GM23248 (cell line): ENCODE measurements around the gene PAX1. TPM values are rescaled to one million over a fixed set of nuclear protein-coding genes. Genes with fewer than 3 reads are reported as not detected.

Experiments
- DNase-seq: peaks from one replicate; pipeline ENCODE4 v3.0.0-alpha.2; 2015
- H2AFZ ChIP-seq: fragments of 200-600 bp; sonication (generic); 2 replicates; pipeline ENCODE4 v1.6.1; 2016; ENCODE audit warnings: antibody characterized with exemption
- H3F3A ChIP-seq: fragments of 200-600 bp; sonication (generic); 2 replicates; pipeline ENCODE4 v1.6.1; 2016; ENCODE audit warnings: mild to moderate bottlenecking, antibody characterized with exemption, mixed run types; ENCODE audit not compliant: insufficient read depth
- H3K27ac ChIP-seq: fragments of 200-600 bp; sonication (generic); 2 replicates; pipeline ENCODE4 v1.5.1; 2016; ENCODE audit warnings: mild to moderate bottlenecking
- H3K27me3 ChIP-seq: fragments of 200-600 bp; sonication (generic); replicated peaks from 2 replicates; pipeline ENCODE4 v1.6.1; 2016; ENCODE audit warnings: mild to moderate bottlenecking; ENCODE audit not compliant: insufficient read depth
- H3K36me3 ChIP-seq: fragments of 200-600 bp; sonication (generic); 2 replicates; pipeline ENCODE4 v1.6.1; 2016; ENCODE audit warnings: low read depth, mild to moderate bottlenecking
- H3K4me1 ChIP-seq: fragments of 200-600 bp; sonication (generic); 2 replicates; pipeline ENCODE4 v1.6.1; 2016; ENCODE audit warnings: mild to moderate bottlenecking; ENCODE audit not compliant: insufficient read depth
- H3K4me2 ChIP-seq: fragments of 200-600 bp; sonication (generic); one replicate; pipeline ENCODE4 v1.6.1; 2016; ENCODE audit warnings: mild to moderate bottlenecking; ENCODE audit not compliant: unreplicated experiment
- H3K4me3 ChIP-seq: fragments of 200-600 bp; sonication (generic); 2 replicates; pipeline ENCODE4 v1.5.1; 2016; ENCODE audit warnings: mild to moderate bottlenecking
- H3K79me2 ChIP-seq: fragments of 200-600 bp; sonication (generic); 2 replicates; pipeline ENCODE4 v1.6.1; 2016; ENCODE audit warnings: mild to moderate bottlenecking; ENCODE audit not compliant: insufficient read depth
- H3K9ac ChIP-seq: fragments of 200-600 bp; sonication (generic); 2 replicates; pipeline ENCODE4 v1.6.1; 2016; ENCODE audit warnings: mild to moderate bottlenecking
- H3K9me2 ChIP-seq: fragments of 200-600 bp; sonication (generic); 2 replicates; pipeline ENCODE4 v1.6.1; 2016; ENCODE audit warnings: mixed run types, mild to moderate bottlenecking, moderate library complexity; ENCODE audit not compliant: insufficient read depth
- H3K9me3 ChIP-seq: fragments of 200-600 bp; sonication (generic); one replicate; pipeline ENCODE4 v1.6.1; 2017; ENCODE audit warnings: low read depth
- H4K20me1 ChIP-seq: fragments of 200-600 bp; sonication (generic); 2 replicates; pipeline ENCODE4 v1.6.0; 2016; ENCODE audit not compliant: insufficient read depth
- EZH2 ChIP-seq: fragments of 200-600 bp; sonication (generic); IDR thresholded peaks from 2 replicates; pipeline ENCODE4 v1.6.1; 2018; ENCODE audit warnings: antibody characterized with exemption, mild to moderate bottlenecking; ENCODE audit not compliant: insufficient read depth, poor library complexity, severe bottlenecking
- EZH2phosphoT487 ChIP-seq: fragments of 200-600 bp; sonication (generic); IDR thresholded peaks from 2 replicates; pipeline ENCODE4 v1.6.1; 2018; ENCODE audit warnings: antibody characterized with exemption, moderate library complexity, mild to moderate bottlenecking, low read depth; ENCODE audit not compliant: insufficient read depth
- WGBS, 2 experiments: methylation state at CpG; one replicate each; pipeline ENCODE4 v1.1.6; 2015 to 2017; ENCODE audit warnings: low lambda C conversion rate in 2 of 2, low coverage in 1 of 2; ENCODE audit errors: missing lambda C conversion rate in 2 of 2; 5-methylcytosine and 5-hydroxymethylcytosine counted together
- in situ Hi-C: fragments of 300-500 bp; cut with MboI; formaldehyde crosslinking; loops from 2 replicates; pipeline ENCODE4 v1.15.0; 2020
- polyA plus RNA-seq: library from polyadenylated mRNA; unstranded; fragments of >200 nt; fragmentation: Nextera tagmentation; extraction: Ambion mirVana; gene quantifications from 2 replicates; pipeline ENCODE4 v1.2.1, GENCODE V29; 2016
- total RNA-seq: library from RNA; depleted of rRNA; stranded (reverse); fragments of >200 nt; shearing (Covaris generic); gene quantifications from 2 replicates; pipeline ENCODE4 v1.2.3, GENCODE V29; 2014

PAX1 gene
- total and polyA plus RNA-seq, 2 experiments from 2014 or later, result not detected

DNA sequence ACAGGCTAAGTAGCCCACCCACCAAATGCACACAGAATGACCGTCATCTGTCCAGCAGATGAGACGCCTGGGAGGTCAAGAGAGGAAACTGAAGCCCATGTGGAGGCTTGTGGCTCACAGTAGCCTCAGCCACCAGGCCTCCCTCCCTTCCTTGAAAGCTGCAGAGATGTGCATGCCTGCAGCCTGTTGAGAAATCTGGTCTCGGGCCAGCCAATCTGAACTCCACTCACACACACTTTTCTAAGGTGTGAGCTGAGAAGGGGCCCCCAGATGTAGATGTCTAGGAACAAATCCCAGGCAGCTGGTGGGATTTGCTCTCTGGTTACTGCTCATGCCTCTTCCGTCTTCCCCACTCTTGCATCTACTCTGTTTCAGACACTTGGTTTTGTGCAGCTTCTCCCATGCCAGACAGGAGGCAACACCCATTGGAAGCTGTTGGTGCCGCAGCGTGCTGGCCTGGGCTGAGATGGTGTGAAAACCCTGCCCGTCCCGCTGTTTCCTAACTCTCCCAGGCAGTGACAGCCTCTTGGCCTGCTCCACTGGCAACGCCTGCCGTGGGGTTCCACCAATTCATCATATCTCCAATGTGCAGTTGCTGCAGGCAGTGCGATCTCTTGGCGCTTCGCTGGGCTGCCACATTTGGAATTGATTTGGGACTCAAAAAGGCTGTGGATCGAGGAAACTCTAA, 24.1 kb upstream of the PAX1 start:
- DNase-seq, result peak; percentile 21
- H3K79me2 ChIP-seq, result no peaks in the 10 kb centered on the region
- 0 out of 2 replicates have a peak overlapping the region, but pooled peaks have one; percentile 46 for H2AFZ ChIP-seq
- H3K9me2 ChIP-seq, result no peaks in the 10 kb centered on the region
- H3K9me3 ChIP-seq, result no peaks in the 10 kb centered on the region
- H3K4me2 ChIP-seq, result peak overlapping the region; percentile 20
- in situ Hi-C loops, result no loop called here
- no peaks in the 10 kb centered on the region for H3F3A ChIP-seq
- no peaks in the 10 kb centered on the region for H4K20me1 ChIP-seq
- H3K36me3 ChIP-seq, result no peaks in the 10 kb centered on the region
- H3K27ac ChIP-seq, result no peak overlapping the region
- TF ChIP-seq EZH2 (no peak), EZH2phosphoT487 (no peak)
- no peaks in the 10 kb centered on the region; the same call in 1 of the 2 replicates for H3K27me3 ChIP-seq
- H3K4me1 ChIP-seq, result no peaks in the 10 kb centered on the region
- 0 out of 2 replicates have a peak overlapping the region, but pooled peaks have one; percentile 31 for H3K4me3 ChIP-seq
- WGBS, 2 experiments, result 13 to 21% methylated on average over 14 of the region's 14 CpGs
- no peak overlapping the region for H3K9ac ChIP-seq

DNA sequence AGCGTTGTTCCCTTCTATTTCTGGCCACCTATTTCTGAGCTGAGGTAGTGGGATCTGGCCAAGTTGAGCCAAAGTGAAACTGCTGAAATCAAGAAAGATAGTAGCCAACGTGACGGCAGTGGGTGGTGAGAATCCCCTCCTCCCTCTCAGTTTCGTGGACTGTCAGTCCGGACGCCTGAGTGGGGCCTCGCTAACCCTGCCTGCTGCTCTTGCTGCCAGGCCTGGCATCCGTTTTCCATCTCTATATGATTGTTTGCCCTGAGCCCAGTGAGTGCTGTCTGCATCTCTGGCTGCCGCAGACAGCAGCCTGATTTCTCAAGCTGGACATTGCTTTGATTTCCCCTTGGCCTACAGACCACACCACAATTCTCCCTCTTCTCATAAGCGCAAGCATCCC, 23.5 kb upstream of the PAX1 start:
- H2AFZ ChIP-seq, result 0 out of 2 replicates have a peak overlapping the region, but pooled peaks have one; percentile 46

DNA sequence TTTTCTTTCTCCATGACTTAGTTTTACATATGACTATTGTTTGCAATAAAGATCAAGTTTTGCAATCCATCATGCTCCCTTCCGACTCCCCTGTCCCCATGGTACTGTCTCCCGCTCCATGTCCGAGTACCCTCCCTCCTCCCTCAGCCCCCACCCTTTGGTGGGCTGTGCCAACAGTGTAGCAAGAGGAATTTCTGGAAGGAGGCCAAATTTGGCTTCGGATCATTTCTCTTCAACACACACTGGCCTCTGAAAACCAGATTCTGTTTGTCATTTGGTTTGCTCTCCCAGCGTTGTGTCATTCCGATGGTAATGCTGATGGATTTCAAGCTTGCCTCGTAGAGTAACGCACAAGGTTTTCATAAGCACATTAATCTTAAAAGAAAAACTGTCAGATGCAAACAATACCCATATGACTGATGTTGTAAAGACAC, 22.9 kb upstream of the PAX1 start:
- H3K9me3 ChIP-seq, result no peaks in the 10 kb centered on the region
- H3F3A ChIP-seq, result no peaks in the 10 kb centered on the region
- no peaks in the 10 kb centered on the region; the same call in 1 of the 2 replicates for H3K27me3 ChIP-seq
- no peak overlapping the region for H3K9ac ChIP-seq
- no peaks in the 10 kb centered on the region for H3K36me3 ChIP-seq
- TF ChIP-seq EZH2phosphoT487, result no peak
- TF ChIP-seq EZH2, result no peak
- no peaks in the 10 kb centered on the region for H3K9me2 ChIP-seq
- H3K27ac ChIP-seq, result no peak overlapping the region
- in situ Hi-C loops, result no loop called here
- WGBS, 2 experiments, result 5 to 6% methylated on average over 8 of the region's 8 CpGs
- no peaks in the 10 kb centered on the region for H4K20me1 ChIP-seq
- no peak overlapping the region for H3K4me2 ChIP-seq
- H3K4me3 ChIP-seq, result no peak overlapping the region
- H3K4me1 ChIP-seq, result no peaks in the 10 kb centered on the region
- DNase-seq, result no peak
- no peak overlapping the region for H2AFZ ChIP-seq
- H3K79me2 ChIP-seq, result no peaks in the 10 kb centered on the region

More for the DNA sequence above, 23.5 kb upstream of the PAX1 start:
- Histone ChIP-seq H3K4me2 (peak overlapping the region; percentile 20), H3K4me1 (no peaks in the 10 kb centered on the region), H3F3A (no peaks in the 10 kb centered on the region), H3K4me3 (0 out of 2 replicates have a peak overlapping the region, but pooled peaks have one; percentile 31), H3K79me2 (no peaks in the 10 kb centered on the region), H3K9me3 (no peaks in the 10 kb centered on the region), H3K36me3 (no peaks in the 10 kb centered on the region), H3K27ac (no peak overlapping the region), H3K9me2 (no peaks in the 10 kb centered on the region), H3K27me3 (no peaks in the 10 kb centered on the region; the same call in 1 of the 2 replicates), H3K9ac (no peak overlapping the region), H4K20me1 (no peaks in the 10 kb centered on the region)
- WGBS, 2 experiments, result 2 to 5% methylated on average over 10 of the region's 10 CpGs
- DNase-seq, result peak; percentile 10
- in situ Hi-C loops, result no loop called here
- TF ChIP-seq EZH2phosphoT487, result no peak
- no peak for TF ChIP-seq EZH2

DNA sequence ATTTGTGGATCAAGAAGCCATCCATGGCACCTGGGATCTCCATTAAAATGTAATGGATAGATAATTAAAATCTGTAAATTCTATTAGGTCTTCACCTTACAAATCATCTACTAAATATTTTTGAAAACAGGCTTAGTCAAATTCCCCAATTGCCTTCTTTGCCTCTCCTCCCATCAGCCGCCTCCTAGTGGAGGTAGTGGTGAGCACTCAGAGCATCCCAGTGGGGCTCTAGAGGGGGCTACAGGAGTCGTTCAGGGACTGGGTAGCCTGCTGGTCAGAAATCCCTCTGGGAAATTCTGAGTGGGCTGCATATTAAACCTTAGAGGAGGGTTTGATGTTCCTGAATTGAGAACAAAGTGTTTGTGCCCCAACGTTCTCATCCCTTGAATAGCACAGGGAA, 20.8 kb upstream of the PAX1 start:
- no peak overlapping the region for H3K4me2 ChIP-seq
- H3K4me1 ChIP-seq, result no peaks in the 10 kb centered on the region
- DNase-seq, result no peak
- no peak overlapping the region for H3K27ac ChIP-seq
- H3F3A ChIP-seq, result no peaks in the 10 kb centered on the region
- 54 to 55% methylated on average over 3 of the region's 3 CpGs for WGBS, 2 experiments
- H4K20me1 ChIP-seq, result no peaks in the 10 kb centered on the region
- H3K9me3 ChIP-seq, result no peaks in the 10 kb centered on the region
- in situ Hi-C loops, result no loop called here
- H2AFZ ChIP-seq, result no peak overlapping the region
- H3K4me3 ChIP-seq, result no peak overlapping the region
- no peaks in the 10 kb centered on the region for H3K36me3 ChIP-seq
- H3K27me3 ChIP-seq, result no peaks in the 10 kb centered on the region; the same call in 1 of the 2 replicates
- H3K9ac ChIP-seq, result no peak overlapping the region
- no peak for TF ChIP-seq EZH2
- TF ChIP-seq EZH2phosphoT487, result no peak
- no peaks in the 10 kb centered on the region for H3K9me2 ChIP-seq
- no peaks in the 10 kb centered on the region for H3K79me2 ChIP-seq
